Stimulated activated CD8-positive, alpha-beta memory T cell treated with anti-CD3 and anti-CD28 coated beads, Interleukin-15, amount 100 ng/mL, for 1 hour (primary cell): Measurements from ENCODE around the gene ADAMTS15.

Experiments
- DNase-seq: peaks from one replicate; pipeline ENCODE4 v3.0.0-alpha.2; 2020; ENCODE audit warnings: low read depth

The ADAMTS15 gene, protein sequence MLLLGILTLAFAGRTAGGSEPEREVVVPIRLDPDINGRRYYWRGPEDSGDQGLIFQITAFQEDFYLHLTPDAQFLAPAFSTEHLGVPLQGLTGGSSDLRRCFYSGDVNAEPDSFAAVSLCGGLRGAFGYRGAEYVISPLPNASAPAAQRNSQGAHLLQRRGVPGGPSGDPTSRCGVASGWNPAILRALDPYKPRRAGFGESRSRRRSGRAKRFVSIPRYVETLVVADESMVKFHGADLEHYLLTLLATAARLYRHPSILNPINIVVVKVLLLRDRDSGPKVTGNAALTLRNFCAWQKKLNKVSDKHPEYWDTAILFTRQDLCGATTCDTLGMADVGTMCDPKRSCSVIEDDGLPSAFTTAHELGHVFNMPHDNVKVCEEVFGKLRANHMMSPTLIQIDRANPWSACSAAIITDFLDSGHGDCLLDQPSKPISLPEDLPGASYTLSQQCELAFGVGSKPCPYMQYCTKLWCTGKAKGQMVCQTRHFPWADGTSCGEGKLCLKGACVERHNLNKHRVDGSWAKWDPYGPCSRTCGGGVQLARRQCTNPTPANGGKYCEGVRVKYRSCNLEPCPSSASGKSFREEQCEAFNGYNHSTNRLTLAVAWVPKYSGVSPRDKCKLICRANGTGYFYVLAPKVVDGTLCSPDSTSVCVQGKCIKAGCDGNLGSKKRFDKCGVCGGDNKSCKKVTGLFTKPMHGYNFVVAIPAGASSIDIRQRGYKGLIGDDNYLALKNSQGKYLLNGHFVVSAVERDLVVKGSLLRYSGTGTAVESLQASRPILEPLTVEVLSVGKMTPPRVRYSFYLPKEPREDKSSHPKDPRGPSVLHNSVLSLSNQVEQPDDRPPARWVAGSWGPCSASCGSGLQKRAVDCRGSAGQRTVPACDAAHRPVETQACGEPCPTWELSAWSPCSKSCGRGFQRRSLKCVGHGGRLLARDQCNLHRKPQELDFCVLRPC

DNA sequence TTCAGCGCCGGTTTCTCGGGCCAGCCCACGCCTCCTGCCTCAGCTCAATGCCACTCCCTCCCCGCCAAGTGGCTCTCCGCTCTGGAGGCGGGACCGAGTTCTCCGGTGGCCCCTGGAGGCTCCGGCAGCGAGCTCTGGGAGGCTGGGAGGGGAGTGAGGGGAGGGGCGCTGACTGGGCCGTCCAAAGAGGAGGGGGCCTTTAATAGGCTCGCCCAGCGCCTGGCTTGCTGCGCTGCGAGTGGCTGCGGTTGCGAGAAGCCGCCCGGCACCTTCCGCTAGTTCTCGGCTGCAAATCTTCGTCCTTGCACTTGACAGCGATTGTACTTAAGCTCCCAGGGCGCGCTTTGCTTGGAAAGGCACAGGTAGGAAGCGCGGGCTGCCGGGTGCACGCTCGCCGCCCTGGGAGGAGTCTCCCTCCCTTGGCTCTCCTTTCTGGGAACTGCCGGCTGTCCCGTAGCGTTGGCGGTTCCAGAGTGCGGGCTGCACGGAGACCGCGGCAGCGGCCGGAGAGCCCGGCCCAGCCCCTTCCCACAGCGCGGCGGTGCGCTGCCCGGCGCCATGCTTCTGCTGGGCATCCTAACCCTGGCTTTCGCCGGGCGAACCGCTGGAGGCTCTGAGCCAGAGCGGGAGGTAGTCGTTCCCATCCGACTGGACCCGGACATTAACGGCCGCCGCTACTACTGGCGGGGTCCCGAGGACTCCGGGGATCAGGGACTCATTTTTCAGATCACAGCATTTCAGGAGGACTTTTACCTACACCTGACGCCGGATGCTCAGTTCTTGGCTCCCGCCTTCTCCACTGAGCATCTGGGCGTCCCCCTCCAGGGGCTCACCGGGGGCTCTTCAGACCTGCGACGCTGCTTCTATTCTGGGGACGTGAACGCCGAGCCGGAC is at the start of gene ADAMTS15:
Gene ADAMTS15 (plus strand): TSS at position 230 of the 894 bp plus-strand sequence. CDS start 329 bp downstream, at position 559.
- no peak for DNase-seq

DNA sequence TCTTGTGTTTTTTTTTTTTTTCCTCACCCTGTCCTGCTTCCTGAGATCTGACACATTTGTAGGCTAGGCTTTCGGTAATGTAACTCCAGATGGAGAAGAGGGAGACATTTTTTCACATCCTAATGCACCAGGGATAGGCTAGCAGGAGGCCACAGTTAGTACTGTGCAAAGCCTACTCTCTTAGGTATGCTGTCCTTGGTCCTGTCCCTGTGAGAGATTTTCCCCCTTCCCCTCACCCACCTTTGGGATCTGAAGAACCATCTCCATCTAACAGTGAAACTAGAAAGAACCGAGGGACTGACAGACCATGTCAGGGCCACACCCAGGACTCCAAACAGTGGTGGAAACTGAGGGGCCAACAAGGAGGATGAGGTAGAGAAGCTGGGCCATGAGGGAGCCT is 49.2 kb upstream of the ADAMTS15 start:
- no peak for DNase-seq

DNA sequence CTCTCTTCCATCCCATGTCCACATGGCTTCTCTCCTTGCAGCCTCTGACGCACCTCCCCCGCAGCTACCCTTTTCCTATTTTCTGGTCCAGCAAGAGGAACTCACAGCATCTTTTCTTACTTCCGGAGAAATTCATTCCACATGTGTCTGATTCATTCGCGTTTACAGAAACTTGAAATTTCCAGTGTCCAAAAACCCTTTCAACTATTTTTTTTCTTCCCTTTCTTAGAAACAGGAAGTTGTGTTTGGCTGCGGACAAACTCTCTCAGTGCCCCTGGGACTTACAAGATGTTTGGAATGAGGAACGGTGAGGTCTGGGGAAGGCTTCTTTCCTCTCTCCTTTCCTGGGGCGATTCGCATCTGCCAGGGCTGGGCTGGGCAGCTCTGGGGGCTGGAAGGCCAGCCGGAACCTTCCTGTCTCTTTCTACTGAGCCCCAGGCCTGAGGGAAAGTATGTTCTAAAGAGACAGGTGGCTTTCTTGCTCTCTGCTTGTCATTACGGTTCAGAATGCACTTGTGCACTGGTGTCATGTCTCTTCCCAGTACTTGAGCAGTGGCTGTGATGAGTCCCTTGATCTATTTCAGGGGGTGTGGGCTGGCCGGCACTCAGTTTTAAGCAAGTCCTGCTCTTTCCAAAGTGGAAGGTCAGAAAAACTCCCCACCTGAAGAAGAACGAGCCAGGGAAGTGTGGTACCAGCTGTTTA is 47.5 kb upstream of the ADAMTS15 start:
- no peak for DNase-seq

DNA sequence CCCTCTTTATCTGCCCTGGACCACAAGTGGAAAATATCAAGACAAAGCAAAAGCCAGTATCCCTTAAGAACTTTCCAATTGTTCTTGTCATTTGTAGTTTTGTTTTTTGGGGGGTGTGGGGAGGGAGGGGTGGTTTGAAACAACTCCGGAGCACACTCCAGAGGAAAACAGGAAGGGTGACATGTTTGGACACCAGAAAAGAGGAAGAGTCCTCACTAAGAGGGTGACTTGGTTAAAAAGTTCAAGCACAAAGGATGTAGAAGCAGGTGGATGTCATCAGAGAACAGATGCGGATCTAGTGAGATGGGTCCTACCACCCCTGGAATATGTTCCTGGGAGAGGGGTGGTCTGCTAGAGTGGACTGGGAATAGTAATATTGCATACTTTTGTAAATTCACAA is 45.9 kb upstream of the ADAMTS15 start:
- DNase-seq = no peak

DNA sequence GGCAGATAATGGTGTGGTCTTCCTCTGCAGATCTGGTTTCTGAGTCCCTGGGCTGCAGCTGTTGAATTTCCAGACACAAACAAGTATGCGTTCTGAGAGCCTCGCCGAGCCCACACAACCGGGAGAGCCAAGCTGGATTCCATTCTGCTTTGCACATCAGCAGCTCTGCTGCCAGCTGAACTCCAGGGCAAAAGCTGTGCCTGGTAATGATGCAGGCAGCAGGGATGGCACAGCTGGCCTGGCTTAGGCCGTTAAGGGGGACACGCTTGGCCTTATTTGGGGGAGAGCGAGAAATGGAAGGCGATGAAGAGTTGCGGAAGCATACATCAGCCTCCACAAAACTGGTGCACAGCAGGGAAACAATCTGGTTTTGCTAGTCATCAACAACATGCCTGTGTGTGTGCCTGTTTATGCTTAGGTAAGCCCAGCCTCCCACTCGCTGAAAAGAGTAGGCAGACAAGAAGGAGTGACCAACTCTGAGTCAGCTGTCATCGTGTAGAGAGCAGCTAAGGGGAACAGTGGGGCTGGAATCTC is 45.1 kb upstream of the ADAMTS15 start:
- no peak for DNase-seq

DNA sequence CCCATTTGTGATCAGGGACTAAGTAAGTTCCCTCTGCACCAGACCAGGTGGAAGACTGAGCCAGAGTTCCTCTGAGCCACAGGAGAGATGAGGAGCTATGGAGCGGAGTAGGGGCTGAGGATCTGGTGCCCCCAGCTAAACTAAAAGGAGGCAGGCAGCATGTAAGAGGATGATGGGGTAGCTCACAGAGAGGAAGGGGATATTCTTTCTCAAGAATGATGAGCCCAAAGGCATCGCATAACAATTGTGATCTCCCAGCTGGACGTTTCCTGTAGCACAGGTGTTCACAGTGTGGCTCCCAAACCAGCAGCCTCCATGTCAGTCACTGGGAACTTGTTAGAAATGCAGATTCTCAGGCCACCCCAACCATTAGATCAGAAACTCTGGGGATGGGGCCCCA is 44.5 kb upstream of the ADAMTS15 start:
- DNase-seq = no peak

DNA sequence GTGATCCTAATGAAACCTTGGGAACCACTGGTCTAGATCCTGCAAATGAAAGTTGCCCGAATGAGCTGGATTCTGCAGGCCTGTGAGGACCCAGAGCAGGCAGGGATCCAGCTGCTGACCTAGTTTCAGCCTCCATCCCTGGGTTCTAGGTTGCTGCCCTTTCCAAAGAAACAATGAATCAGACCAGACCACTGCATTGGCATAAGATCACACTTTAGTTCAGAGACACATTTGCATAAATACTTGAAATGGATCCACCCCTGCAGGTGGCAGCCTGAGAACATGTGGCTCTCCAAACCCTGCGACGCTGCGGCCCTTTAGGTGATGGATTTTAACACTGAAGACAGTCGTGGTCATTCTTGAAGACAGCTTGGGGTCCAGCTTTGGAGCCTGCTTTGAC is 43.7 kb upstream of the ADAMTS15 start:
- no peak for DNase-seq

DNA sequence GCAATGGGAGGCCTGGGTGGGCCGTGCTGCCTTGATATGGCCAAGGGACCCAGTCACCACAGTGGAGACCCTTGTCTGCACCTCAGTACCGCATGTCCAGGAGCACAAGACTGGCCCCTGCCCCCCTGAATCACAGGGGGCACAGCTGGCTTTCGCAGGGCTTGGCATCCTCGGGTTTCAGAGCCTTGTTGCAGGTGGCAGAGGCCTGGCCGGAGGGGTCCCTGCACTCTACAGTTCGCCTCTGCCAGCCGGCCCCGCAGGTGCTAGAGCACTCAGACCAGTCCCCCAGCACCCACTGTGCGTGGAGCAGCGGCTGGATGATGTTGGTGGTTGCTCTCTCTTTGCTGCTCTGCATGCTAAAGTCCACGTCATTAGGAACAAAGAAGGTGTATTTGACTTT is 43.0 kb upstream of the ADAMTS15 start:
- no peak for DNase-seq

DNA sequence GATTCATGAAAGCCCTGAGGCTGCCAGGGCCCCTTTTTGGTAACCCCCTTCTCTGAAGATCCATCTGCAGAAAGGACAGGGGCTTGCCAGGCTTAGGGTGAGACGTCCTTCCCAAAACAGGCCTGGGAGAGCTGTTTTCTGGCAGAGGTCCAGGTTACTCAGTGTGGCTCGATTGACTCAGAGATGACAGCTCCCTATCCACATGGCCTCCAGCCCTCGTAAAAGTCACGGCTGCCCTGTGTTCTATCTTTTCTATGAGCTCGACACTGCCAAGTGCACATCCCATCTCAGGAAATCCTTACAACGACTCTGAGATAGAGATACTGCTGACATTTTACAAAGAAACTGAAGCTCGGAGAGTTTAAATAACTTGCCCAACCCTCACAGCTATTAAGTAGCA is 40.5 kb upstream of the ADAMTS15 start:
- no peak for DNase-seq

DNA sequence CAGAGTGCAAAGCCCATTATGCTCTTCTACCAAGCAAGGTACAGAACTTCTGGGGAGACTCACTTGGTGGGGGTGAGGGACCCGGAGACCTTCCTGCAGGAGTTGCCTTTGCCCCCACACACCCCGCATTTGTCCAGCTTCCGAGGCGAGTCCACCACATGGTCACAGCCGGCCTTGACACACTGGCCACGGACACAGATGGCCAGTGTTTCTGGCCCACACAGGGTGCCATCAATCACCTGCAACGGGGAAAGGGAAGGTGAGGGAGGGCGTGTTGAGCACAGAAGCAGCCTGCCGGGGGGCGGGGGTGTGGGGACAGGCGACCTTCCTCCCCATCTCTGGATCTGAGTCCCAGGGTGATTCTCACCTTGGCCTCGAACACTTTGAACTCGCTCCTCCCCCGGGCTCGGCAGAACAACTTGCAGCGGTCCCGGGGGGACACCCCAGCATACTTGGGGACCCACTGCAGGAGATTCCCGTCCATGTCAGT is 40.0 kb upstream of the ADAMTS15 start:
- DNase-seq = no peak

DNA sequence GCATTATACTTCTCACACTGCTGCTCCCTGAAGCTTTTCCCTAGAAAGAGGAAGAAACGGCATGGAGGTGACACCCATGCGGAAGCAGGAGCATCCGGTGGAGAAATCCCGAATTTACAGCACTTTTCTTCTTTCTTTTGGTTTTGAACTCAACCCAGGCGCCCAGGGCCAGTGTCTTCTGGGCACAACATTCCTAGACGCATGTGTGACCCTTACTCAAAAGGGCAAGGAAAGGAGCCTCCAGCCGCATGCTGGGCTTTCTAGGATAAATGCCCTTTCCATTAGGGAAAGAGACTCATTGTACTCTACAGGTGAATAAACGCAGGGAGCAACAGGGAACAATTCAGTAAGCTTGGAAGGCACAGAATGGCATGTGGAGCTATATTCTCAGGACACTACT is 39.5 kb upstream of the ADAMTS15 start:
- no peak for DNase-seq

DNA sequence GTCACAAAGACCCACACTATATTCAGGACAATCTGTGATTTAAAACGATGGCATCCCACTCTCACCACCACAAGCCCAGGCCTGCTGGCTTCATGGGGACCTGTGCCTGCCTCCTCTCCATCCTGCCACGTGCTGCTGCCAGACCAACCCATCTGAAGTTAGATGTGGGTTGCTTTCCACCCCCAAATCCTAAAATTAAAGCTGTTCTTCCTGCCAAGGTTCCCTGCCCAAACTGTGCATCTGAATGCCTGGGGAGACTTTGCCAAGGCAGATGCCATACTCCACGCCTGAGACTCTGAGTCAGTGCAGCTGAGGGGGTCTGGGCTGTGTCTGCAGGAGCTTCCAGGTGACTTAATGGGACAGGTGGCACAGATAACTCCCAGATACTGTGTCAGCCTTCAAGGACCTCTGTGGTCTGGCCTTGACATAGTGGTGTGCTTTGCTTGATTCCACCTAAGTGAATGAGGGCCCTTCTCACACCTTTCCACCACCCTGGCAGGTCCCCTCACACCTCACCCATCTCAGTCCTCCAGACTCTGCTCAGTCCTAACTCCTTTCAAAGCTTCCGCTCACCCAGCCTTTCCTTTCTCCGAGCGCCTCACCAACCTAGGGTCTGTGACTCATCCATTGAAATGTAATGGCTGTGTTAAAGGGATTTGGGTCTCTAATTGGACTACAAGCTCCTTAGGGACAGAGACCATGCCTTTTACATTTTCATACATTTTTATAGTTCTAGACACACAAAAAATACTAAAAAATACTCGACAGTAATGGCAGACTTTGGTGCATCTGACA is 38.7 kb upstream of the ADAMTS15 start:
- DNase-seq = no peak

DNA sequence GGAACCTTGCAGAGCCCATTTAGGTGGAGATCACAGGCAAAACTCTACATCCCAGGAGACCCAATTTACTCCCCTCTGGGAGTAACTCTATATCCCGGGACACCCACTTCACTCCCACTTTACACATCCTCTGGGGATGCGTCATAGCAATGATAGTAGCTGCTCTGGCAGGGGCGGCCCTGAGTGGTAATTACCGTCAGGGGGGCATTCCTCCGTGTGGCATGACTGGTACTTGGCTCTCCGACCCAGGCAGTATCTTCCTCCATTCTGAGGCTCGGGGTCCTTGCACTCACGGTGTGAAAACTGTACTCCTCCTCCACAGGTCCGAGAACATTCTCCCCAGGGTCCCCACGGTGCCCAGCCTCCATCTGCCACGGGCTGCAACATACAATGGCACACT is 37.2 kb upstream of the ADAMTS15 start:
- DNase-seq = no peak

DNA sequence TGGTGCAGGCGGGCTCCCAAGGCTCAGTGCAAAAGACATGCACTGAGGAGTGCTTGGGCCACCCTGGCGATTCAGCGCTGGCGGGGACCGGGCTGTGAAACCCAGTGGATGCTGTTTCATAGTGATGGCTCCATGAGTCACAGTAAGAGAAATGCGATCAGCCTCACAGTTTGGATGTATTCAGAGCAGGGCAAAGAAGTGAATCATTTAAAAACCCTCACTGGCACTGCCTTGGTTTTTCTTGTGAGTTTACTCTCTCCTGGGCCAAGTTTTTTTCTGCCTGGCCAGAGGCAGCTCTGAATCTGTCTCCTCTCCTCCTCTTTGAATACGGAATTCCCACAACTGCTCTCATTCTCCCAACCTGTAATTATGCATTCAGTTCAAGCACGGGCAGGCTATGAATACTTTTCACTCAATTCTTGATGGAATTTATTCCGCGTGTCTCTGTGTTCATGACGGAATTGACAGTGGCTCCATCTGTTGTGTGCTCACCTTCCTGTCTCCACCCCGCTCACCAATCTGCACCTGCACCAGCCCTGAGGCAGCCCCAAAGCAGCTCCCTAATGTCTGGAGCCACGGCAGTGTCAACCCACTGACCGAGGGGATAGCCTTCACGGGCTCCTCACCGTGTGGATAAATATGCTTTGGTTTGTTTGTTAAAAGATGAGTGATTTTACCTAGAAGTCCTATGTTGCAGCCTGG is 34.9 kb upstream of the ADAMTS15 start:
- DNase-seq = no peak

DNA sequence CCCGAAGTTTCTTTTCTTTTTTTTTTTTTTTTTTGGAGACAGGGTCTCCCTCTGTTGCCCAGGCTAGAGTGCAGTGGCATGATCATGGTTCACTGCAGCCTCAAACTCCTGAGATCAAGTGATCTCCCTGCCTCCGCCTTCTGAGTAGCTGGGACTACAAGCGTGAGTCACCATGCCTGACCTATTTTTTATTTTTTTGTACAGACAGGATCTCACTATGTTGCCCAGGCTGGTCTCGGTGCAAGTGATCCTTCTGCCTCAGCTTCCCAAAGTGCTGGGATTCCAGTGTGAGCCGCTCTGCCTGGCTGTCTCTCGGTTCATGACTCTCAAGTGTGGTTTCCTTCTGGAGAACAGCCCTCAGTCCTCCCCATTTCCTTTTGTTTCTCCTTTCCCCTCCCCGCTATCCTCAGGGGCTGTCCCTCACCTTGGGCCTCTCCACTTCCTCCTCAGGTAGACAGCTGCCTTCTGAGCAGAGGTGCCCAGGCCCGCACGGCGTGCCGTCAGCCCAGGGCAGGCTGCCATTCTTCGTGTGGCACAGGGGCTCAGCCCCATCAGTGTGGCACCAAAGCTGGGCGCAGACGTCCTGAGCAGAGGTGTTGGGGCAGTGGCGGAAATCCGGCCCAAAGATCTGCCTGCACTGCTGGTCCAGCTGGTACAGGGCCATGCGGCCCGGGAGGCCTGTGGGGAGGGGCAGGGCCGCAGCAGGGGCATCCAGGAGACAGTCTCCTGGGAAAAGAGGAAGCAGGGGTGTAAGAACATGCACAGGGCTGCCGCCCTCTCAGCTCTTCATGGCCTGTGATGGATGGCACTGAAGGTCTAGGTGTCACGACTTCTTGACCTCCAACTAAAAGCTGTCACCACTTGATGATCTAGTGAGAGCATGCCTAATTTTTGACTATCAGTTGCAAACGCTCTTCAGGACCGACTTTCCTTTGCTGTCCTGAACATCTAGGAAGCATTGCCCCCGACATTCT is 34.1 kb upstream of the ADAMTS15 start:
- DNase-seq = no peak

DNA sequence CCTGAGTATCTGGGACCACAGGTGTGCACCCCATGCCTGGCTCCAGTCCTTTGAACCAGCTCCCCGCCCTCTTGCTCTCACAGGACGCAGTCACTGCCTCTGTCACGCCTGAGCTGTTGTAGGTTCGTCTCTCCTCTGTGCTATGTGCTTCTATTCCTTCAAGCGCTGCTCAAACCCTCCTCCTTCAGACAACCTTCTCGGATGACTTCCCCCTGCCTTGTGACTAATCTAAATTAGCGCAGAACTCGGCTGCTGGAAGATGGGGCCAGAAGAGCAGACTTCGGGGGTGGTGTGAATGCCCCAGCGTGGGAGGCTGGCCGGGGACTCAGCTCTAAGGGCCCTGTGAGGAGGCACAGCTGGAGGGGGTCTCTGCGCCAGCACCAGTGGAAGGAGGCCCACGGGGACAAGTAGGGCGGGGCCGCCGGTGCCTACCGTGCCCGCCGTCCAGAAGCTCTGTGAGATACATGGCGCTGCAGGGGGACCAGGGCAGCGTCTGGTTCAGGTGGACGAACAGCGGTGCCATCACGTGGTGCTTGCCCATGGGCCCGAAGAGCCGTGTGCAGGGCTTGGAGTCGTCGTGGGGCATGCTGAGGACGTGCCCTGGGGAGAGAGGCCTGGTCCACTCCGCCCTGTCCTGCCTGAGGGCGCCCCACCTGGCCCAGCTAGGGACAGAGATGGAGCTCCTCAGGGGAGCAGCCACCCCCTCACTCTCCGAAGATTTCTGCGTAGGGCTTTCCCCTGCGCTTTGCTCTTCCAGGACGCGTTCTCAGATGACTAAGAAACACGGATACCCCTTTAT is 32.5 kb upstream of the ADAMTS15 start:
- DNase-seq = no peak

DNA sequence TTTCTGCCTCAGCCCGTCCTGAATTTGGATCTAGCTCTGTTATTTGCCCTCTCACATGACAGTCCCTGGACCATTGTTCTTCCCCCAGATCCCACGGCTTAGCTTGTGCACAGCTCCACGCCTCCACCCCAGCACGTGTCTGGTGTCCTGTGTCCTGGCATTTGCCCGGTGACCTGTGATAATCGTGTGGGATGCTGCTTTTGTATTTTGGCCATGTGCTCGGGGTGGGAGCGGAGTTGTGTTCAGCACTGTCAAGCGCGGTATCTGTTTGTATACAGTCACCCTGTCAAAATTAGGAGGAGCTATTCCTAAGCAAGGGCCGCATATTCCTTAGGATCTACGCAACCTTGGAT is 31.9 kb upstream of the ADAMTS15 start:
- no peak for DNase-seq

DNA sequence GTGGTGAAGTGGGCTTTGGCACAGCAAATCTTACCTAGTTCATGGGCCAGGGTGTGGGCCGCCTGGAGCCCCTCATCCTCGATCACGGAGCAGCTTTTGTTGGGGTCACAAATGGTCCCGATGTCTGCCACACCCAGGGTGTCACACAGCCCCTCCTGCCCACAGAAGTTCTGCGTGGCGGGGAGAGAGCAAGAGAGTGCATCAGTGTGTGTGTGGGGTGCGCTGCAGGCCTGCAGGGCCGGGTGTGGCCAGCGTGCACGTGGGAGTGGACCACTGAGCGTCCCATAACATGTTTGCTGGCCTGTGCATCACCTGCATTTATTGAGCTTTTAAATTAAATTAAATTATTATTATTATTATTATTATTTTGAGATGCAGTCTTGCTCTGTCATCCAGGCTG is 31.5 kb upstream of the ADAMTS15 start:
- no peak for DNase-seq
